A549 (cell line): ENCODE data around the gene CRACR2B.

Experiments
- CTCF ChIP-seq: fragments of >200 bp; sonication (Bioruptor Twin); formaldehyde crosslinking; IDR thresholded peaks from 3 replicates; pipeline ENCODE4 v1.5.1; 2016
- JUN ChIP-seq, 2 experiments: fragments of >200 bp; sonication (Bioruptor Twin); formaldehyde crosslinking; IDR thresholded peaks; 2 replicates in 1 of 2; 3 replicates in 1 of 2; pipeline ENCODE4 v1.6.1; 2016 to 2017
- MAFK ChIP-seq: fragments of 450-650 bp; IDR thresholded peaks from 2 replicates; pipeline ENCODE4 v1.6.1; 2014; ENCODE audit not compliant: partially characterized antibody
- MYC ChIP-seq: IDR thresholded peaks from 2 replicates; pipeline ENCODE4 v1.6.1; 2012; ENCODE audit warnings: mild to moderate bottlenecking, inconsistent platforms, low read length, improper control_type of control experiment, borderline replicate concordance
- NR3C1 ChIP-seq: fragments of >200 bp; sonication (Bioruptor Twin); formaldehyde crosslinking; IDR thresholded peaks from 3 replicates; pipeline ENCODE4 v1.6.1; 2017
- POLR2A ChIP-seq: IDR thresholded peaks from 2 replicates; pipeline ENCODE4 v1.6.1; 2012; ENCODE audit warnings: mild to moderate bottlenecking, low read length
- POLR2AphosphoS2 ChIP-seq: conservative IDR thresholded peaks from 2 replicates; pipeline ENCODE4 v1.6.1; 2012; ENCODE audit warnings: low read length, improper control_type of control experiment, inconsistent platforms
- RAD21 ChIP-seq, 2 experiments: fragments of >200 bp in 1 of 2; sonication (Bioruptor Twin) in 1 of 2; formaldehyde crosslinking in 1 of 2; IDR thresholded peaks in 1 of 2; conservative IDR thresholded peaks in 1 of 2; 2 replicates in 1 of 2; 3 replicates in 1 of 2; pipeline ENCODE4 v1.6.1; 2012 to 2018; ENCODE audit warnings: inconsistent platforms in 1 of 2
- REST ChIP-seq: fragments of 200-600 bp; sonication (generic); IDR thresholded peaks from 2 replicates; pipeline ENCODE4 v1.6.1; 2016; ENCODE audit warnings: antibody characterized with exemption, mild to moderate bottlenecking, moderate library complexity
- USF2 ChIP-seq: fragments of 450-650 bp; IDR thresholded peaks from 2 replicates; pipeline ENCODE4 v1.6.1; 2014; ENCODE audit warnings: antibody characterized with exemption

- TF ChIP-seq USF2 (no peak), MYC (no peak), CTCF (no peak), RAD21 (conservative IDR thresholded peaks at IDR 0.05 in 1 of 2, IDR thresholded peaks at IDR 0.05 in 1 of 2) (no peak), JUN (IDR thresholded peaks at IDR 0.05) (peak in 1 of 2 experiments; percentile 24; a peak in 1 of 5 replicates), MAFK (no peak), POLR2AphosphoS2 (no peak), NR3C1 (no peak), REST (no peak), POLR2A (no peak)
Measured at GRCh38 chr11:821512-822371, 6.0 kb upstream of the CRACR2B start.
